Embryonic facial prominence (tissue), 1 donor: Measurements from ENCODE around the gene ZDBF2.
"Not testable (repeated sequence)": the region's sequence is repeated elsewhere in the genome, so short reads cannot be mapped to it uniquely, and the experiment has no call there.

ENCODE experiments used
- DNase-seq: peaks from one replicate; pipeline ENCODE4 v3.0.0-alpha.2; 2016; ENCODE audit errors: extremely low spot score

The ZDBF2 gene

DNA sequence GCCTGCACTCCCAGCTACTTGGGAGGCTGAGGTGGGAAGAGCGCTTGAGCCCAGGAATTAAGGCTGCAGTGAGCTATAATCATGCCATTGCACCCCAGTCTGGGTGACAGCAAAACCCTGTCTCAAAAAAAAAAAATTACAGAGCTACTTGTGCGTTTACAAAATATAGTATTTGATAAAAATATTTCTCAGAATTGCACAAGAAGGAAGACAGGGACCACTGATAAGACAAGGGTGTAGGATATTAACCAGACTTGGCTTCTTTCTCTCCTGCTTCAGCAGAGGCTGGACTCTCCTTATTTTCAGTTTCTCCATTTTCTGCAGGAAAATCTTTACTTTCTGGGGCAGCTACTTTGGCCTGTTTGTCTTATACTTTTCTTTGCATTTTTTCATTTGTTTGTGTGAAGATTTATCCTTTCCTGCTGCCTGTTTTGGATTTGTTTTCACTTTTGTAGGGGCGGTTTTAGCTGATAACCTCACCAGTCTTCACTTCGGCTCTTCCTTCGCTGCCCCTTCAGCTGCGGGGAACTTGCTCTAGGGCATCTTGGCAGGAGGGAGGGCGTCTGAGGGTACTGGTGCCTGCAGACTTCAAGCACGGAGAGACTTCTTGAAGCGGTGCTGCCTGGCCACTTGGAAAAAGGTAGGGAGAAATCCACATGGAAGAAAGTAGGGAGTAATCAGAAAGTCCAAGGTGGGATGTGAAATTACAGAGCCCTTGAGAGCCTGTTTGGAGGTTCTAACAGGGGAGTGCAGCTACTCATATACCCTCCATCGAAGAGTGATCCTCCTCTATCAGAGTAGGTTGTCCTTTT, 14.9 kb upstream of the ZDBF2 start:
- no peak for DNase-seq

DNA sequence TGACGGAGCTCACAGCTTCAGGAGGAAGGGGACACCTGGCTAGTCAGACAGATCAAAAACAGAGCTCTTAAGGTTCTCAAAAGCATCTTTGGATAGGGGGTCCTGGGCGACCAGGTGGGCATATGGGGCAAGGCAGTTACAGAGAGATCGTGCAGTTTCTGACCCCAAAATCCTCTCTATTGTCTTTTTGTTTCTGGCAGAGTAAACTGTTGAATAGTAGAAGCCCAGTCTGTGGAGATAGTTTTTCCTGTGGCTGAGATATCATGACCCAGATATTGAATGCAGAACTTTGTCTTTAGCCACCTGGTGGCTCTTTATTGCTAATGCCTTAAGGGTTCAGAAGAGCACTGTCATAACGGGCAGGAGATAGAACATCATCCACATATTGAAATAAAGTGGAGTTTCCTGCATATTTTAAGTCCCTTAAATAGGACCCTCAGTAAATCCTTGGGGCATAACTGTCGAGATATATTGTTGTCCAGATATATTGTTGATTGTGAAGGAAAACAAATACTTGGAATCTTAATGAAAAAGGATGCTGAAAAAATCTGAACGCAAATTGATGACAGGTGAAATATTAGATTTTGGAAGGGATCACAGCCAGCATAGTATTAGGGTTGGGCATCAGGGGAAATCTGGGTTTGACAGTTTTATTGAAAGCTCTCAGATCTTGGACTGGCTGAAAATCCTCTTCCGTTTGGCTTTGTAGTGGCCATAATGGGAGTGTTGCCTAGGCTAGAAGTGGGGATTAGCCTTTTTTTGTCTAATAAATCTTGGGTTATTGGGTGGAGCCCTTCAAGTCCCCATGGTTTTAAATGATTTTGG, 14.1 kb upstream of the ZDBF2 start:
- no peak for DNase-seq

DNA sequence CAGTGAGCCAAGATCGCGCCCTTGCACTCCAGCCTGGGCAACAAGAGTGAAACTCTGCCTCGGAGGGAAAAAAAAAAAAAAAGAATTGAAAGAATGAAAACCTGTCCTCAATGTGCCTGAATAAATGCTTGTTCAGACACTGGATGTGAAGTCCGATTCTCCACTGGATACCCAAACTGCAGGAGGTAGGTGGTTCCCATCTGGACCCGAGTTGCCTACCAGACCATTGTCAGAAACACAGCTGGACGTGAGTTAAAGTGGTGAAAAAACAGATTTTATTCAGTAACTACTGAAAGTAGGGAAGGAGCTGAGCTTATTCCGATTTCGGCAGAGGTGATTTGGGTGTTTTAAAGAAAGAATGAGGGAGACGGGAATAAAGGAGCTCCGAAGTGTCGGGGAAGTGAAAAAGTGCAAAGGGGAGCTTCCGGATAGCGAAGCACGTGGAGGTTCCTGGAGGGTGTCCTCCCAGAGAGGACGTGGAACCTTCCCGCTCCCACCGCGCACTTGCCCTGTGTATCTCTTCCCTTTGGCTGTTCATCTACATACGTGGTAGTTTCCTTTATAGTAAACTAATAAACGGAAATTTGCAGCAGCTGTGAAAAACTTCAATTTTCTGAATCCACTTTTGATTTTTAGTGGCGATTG, 10.4 kb upstream of the ZDBF2 start:
- no peak for DNase-seq

DNA sequence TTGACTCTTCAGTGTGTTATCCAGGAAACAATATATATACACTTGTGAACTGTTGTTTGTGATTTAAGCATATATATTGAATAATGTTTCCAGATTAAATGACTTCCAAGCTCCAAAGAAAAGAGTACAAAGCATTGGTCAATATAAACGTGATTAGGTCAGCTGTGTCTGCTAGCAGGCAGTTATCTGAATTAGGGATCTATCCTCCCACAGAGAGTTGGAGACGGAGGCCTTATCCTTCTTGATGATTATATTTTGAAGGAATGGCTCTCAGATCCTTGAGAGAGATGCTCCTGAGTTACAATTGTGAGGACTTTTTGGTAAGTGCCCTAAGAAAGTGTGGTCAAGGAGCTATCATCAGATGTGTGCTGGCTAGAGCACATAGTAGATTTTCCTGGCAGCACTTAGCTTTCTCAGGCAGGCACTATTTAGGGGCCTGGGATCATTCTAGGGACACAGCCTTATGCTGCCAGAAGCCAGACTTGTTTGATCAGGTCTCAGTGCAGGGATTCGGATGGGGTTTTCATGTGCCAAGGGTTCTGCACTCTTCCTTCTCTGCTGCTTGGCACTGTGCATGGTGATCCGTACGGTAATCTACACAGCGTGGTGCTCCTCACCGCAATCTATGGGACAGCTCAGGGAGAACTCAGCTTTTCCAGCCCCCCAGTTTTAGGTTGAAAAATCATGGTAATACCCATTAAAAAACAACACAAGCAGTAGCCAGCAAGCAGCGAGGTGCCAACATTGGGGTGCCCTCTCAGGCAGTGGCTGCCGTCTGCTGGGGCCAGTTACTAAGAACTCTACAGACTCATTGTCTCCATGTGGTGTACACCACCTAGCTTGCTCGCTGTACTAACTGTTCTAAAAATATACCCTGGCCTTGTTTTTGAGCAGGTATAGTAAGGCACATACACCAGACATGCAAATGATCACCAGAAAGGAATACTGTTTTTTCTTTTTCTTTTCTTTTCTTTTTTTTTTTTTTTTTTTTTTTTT, 8.0 kb upstream of the ZDBF2 start:
- DNase-seq: no peak

DNA sequence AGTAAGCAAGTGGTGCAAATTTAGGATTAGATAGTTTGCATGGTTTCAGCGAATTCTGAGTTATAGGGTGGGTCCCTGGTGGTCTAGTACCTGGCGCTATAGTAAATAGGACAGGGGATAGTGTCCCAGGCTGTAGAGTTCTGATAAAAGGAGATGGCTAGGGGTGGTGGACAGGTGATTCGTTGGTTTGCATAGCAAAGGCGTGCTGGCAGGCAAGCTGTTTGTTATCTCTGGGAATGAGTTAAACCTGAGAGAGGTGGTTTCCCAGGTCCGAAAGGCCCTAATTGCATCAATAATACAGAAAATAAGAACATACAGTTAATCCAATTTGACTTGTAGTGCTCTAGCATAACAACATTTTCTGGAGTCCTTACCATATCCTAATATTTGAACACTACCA, 6.9 kb upstream of the ZDBF2 start:
- DNase-seq: no peak

DNA sequence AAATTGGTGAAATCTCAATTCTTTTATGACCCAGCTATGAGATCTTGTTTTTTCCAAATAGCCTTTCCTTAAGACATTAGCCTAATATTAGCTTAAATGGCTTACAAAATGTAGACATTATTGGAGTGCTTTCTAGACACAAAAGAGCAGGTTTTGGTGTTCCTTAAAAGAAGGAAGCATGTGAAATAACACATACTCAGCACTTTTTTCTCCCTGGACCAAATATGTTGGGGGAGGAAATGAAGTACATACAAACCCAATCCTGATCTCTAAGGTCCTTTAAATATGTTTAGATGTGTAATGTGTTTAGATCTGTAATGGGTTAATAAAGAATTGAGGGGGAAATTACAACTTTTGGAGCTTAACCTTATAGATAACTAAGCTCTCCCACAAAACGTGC, 3.4 kb upstream of the ZDBF2 start:
- no peak for DNase-seq

DNA sequence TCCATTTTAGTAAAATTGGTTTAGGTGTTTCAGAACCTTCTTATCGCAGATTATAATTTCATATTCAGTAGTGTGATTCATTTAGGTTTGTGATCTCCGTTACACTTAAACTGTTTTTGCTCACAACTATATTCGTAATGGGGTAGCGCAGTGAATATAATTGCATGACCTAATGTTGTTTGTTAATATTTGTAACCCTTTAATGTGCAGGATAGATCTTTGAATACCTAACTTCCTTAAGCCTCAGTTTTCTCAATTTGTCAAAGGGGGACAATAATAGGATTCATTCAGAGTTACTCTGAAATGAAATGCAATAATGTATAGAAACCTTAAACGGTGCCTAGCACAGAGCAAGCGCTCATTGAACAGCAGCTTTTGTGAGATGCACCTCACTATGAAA, 558 bp upstream of the ZDBF2 start:
- DNase-seq: no peak

DNA sequence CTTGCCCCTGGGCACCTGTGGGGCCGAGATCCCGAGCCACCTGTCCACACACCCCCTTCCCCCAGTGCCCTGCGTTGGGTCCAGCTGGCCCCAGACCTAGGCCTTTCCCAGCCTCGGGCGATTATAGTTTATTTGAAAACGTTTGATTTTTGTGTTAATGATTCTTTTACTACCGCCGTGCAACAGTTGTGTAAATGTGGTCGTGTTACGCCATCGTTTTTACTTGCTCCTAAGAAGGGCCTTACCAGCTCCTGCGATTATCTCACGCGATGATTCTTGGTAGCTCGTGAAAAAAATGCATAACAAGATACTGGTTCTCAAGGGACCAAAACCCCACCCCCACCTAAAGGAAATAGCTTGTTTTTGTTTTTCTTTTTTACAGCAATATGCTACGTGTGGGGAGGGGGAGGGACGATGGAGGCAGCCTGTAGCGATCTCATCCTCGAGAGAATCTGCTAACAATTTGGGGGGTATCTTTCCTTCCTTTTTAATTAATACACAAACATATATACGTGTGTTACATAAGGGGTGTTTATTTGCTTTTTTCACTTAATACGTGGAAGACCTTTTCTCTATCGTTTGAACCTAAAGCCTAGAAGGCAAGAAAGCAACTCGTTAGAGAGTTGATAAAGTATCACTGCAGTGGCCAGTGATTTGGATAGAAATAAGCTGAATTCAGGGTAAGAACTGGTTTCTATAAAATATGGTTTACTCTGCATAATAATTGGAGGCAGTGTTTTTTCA, 1.0 kb downstream of the ZDBF2 start:
- DNase-seq: no peak

DNA sequence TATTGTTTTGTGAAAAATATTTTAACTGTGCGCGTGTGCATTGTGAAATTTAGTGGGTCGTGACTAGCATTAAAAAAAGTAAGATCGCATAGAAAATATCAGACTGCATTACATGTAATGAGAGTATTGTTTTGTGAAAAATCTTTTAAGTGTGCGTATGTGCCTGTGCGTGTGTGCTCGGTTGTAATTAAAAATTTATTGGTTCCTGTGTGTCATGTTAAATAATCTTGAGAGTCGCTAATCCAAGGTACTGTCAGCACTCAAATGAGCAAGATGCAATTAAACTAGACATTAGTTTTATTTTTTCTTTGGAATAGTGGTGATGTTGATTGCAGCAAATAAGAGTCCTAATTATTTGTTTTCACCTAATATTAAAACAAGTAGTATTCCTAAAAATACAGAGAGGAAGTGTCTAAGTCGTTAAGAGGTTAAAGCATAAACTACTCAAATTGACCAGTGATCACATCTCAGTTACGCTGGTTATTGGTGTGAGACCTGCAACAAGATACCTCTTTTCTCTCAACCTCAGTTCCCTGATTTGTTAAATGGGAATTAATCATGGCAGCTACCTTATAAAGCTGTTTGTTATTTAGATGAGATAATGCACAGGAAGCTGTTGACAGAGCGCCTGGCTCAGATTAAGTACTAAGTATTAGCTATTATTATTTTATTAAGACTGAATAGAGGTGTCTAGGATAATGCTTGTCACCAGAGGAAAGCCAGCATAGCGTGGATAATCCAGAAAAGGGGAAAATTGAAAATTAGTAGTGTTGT, 1.9 kb downstream of the ZDBF2 start:
- no peak for DNase-seq

DNA sequence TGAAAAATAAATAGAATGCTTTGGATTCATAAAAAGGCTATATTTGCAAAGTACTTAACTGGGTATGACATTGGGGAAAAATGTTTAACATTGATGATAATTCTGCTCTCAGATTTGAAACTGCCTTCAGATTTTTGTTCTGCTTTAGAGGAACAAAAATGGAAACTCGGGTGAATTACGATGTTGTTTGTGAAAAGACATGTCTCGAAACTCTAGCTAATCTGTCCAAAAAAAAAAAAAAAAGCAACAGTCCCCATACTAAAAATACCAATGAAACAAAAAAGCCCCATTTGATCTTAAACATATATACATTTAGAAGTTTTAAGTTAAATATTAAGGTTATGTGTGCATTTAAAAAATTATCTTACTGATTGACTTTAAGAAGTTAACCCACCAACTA, 3.0 kb downstream of the ZDBF2 start:
- no peak for DNase-seq

DNA sequence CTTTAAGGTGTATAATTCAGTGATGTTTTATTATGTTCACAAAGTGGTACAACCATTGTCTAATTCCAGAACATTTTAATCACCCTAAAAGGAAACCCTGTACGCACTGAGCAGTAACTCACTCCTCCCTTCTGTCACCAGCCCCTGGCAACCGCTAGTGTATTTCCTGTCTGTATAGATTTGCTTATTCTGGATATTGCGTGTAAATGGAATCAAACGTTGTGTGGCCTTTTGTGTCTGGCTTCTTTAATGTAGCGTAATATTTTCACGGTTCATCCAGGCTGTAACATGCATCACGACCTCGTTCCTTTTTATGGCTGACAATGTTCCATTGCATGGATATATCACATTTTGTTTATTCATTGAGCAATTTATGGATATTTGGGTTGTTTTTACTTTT, 8.3 kb downstream of the ZDBF2 start:
- DNase-seq: no peak

DNA sequence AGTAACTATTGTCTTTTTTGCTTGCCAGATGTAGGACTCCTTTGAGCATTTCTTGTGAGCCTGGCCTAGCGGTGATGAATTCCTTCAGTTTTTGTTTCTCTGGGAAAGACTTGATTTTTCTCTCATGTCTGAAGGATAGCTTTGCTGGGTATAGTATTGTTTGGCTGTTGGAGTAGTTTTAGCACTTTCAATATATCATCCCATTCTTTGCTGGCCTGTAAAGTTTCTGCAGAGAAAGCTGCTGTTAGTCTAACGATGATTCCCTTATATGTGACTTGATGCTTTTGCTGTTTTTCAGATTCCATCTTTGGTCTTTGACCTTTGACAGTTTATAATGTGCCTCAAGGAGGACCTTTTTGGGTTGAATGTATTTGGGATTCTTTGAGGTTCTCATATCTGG, 12.7 kb downstream of the ZDBF2 start:
- DNase-seq: no peak

DNA sequence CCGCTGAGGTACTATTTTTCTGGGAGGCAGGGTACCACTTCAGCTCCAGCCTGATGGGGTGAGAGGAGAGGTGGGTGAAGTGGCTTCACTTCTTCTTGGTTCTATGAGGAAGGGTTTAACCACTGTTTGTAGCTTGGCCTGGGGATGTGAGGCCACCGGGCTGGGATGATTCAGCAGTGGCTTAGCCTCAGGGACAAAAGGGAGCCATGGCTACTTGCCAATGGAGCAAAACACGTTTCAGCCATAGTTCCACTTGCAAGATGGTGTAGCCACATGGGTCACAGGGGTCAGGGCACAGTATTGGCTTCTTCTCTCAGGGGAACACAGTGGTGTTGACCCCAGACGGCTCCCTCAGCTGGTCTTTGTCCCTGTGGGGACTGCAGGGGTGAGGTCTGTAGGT, 14.9 kb downstream of the ZDBF2 start:
- DNase-seq: no peak

DNA sequence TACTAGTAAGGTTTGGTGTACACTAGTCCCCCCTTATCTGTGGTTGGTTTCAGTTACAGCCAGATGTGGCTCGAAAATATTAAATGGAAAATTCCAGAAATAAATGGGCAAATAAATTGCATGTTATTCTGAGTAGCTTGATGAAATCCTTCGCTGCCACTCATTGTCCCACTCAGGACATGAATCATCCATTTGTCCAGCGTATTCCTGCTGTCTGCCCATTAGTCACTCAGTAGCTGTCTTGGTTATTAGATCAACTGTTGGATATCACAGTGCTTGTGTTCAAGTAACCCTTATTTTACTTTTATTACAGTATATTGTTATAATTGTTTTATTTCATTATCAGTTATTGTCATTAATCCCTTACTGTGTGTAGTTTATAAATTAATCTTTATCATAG, 21.7 kb downstream of the ZDBF2 start:
- DNase-seq: no peak

DNA sequence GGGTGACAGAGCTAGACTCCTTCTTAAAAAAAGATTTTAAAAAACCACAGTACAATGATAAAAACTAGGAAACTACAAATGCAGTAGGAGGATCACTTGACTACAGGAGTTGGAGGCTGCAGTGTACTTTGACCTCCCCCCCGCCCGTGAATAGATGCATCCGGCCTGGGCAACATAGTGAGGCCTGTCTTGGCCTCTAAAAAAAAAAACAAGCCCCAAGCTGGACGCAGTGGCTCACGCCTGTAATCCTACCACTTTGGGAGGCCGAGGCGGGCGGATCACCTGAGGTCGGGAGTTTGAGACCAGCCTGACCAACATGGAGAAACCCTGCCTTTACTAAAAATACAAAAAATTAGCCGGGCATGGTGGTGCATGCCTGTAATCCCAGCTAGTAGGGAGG, 25.1 kb downstream of the ZDBF2 start:
- not testable (repeated sequence) for DNase-seq

DNA sequence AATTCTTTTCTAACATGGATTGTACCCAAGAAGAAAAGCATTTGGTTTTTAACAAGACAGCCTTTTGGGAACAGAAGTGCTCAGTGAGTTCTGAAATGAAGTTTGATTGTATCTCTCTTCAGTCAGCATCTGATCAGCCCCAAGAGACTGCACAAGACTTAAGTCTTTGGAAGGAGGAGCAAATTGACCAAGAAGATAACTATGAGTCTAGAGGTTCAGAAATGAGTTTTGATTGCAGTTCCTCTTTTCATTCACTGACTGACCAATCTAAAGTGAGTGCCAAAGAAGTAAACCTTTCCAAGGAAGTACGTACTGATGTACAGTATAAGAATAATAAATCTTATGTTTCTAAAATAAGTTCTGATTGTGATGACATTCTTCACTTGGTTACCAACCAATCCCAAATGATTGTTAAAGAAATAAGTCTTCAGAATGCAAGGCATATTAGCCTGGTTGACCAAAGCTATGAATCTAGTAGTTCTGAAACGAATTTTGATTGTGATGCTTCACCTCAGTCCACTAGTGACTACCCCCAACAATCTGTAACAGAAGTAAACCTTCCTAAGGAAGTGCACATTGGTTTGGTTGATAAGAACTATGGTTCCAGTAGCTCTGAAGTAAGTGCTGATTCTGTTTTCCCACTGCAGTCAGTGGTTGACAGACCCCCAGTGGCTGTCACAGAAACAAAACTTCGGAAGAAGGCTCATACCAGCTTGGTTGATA, 31.2 kb downstream of the ZDBF2 start:
- DNase-seq: no peak

DNA sequence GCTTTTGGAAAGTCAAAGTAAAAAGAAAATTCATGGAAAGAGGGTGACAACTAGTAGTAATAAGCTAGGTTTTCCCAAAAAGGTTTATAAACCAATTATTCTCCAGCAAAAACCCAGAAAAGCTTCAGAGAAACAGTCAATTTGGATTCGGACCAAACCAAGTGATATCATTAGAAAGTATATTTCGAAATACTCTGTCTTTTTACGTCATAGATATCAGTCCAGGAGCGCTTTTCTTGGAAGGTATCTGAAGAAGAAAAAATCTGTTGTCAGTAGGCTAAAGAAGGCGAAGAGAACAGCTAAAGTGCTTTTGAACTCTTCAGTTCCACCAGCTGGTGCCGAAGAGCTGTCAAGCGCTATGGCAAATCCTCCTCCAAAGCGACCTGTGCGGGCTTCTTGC, 36.6 kb downstream of the ZDBF2 start:
- DNase-seq: no peak

DNA sequence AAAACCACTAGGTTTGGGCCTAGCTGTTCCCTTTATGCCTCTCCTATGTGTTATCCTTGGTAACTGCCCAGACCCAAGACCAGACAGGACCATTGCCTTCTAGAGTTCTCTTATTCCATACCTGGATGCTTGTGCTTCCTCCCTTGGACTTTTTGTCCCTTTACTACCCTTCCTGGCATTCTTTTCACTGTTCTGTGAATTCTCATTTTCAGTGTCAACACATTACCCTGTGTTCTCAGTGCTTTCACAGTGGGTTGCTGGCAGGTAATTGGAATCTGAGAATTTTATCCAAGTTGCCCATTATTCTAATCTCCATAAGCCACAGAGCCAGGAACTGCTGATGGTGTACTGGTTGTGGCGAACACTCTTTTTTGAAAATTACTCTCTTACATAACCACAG, 41.7 kb downstream of the ZDBF2 start:
- no peak for DNase-seq

DNA sequence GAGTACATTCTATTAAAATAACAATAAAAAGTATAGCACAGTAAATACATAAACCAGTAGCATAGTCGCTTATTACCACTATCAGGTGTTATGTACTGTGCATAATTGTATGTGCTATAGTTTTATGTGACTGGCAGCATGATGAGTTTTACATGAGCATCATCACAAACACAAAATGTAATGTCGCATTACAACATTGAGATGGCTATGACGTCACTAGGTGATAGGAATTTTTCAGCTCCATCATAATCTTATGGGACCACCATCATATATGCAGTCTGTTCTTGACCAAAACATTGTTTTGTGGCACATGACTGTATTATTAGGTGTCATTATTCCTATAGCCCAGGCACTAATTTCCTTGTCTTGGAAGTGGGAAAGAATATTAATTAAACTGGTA, 48.6 kb downstream of the ZDBF2 start:
- DNase-seq: no peak
